Right lobe of liver (tissue), 6 donors: ENCODE results near the gene PSMG4. TPM values are rescaled to one million over a fixed set of nuclear protein-coding genes. Genes with fewer than 3 reads are reported as not detected.
A peak's percentile ranks its signal among the peaks of the same experiment; 100 is the strongest.

Experiments
- ATAC-seq, 4 donors: fragments of 200-7000 bp; cut with Tn5 transposase; one replicate each; pipeline ENCODE4 v1.9.1; 2020; ENCODE audit warnings: mild to moderate bottlenecking in 4 of 4, moderate library complexity in 4 of 4
- DNase-seq, 3 donors: peaks; one replicate each; pipeline ENCODE4 v3.0.0-alpha.2; 2020
- H3K27ac ChIP-seq, 3 donors: fragments of 200-600 bp; one replicate each; pipeline ENCODE4 v1.8.0; 2022
- H3K27me3 ChIP-seq, 2 donors: fragments of 200-600 bp; one replicate each; pipeline ENCODE4 v1.8.0; 2022
- H3K36me3 ChIP-seq, 4 donors: fragments of 200-600 bp; sonication (generic) in 1 of 4; one replicate each; pipeline versions ENCODE4 v1.5.1 to v1.8.0; 2017 to 2022; ENCODE audit warnings: control low read depth in 1 of 4
- H3K4me1 ChIP-seq, 4 donors: fragments of 200-600 bp; sonication (generic) in 1 of 4; one replicate each; pipeline versions ENCODE4 v1.5.1 to v1.8.0; 2017 to 2022; ENCODE audit warnings: control low read depth in 1 of 4
- H3K4me3 ChIP-seq, 3 donors: fragments of 200-600 bp; one replicate each; pipeline ENCODE4 v1.8.0; 2022
- H3K9me3 ChIP-seq, 4 donors: fragments of 200-600 bp; sonication (generic) in 1 of 4; one replicate each; pipeline versions ENCODE4 v1.5.1 to v1.8.0; 2017 to 2022; ENCODE audit warnings: control low read depth in 1 of 4
- CTCF ChIP-seq, 4 donors: fragments of 200-600 bp in 3 of 4; fragments of 450-650 bp in 1 of 4; IDR thresholded peaks; one replicate each; pipeline versions ENCODE4 v1.5.1 to v1.8.0; 2016 to 2022; ENCODE audit warnings: antibody characterized with exemption in 4 of 4, mild to moderate bottlenecking in 2 of 4
- POLR2A ChIP-seq: fragments of 450-650 bp; IDR thresholded peaks from one replicate; pipeline ENCODE4 v1.6.1; 2017; ENCODE audit warnings: antibody characterized with exemption, mild to moderate bottlenecking
- WGBS: methylation state at CpG from one replicate; pipeline ENCODE4 v1.1.6; 2018; ENCODE audit warnings: low coverage, low lambda C conversion rate; ENCODE audit not compliant: insufficient coverage; ENCODE audit errors: missing lambda C conversion rate; 5-methylcytosine and 5-hydroxymethylcytosine counted together
- intact Hi-C, 2 donors: fragments of 100-400 bp; cut with DNase I; formaldehyde crosslinking; loops; one replicate each; pipeline versions ENCODE4 v1.11.2 to v1.14.1; 2022
- total RNA-seq, 6 experiments: library from RNA; depleted of rRNA in 2 of 6; stranded (reverse); fragments of >200 nt in 2 of 6; fragmentation: NEBNext Ultra II Directional in 3 of 6; extraction: Animal tissue kit (Norgen Biotek cat#: 25700) in 3 of 6; gene quantifications; one replicate each; pipeline versions ENCODE4 v1.1.0 to v1.2.4, GENCODE V29; 2016 to 2023
- donor health status: DM: no; HTN: yes; CAD: no.
- donor health status: DM: no; HTN: no; CAD: no.
- donor health status: DM: no; HTN: no; CAD: no.
- donor health status: DM: no; HTN: yes; CAD: no.
- donor health status: DM: no; HTN: yes; CAD: no.

The PSMG4 gene
- total RNA-seq, 6 experiments from 2014 or later = 9.4 to 15.4 (median 11.0) TPM

GRCh38 chr6:3272911-3273547 lies 14.3 kb downstream of the PSMG4 start:
- DNase-seq = no peak
- H3K4me1 ChIP-seq = no peaks in the 10 kb centered on the region
- intact Hi-C loops = no loop called here
- ATAC-seq = no peak
- WGBS = 89% methylated on average over 17 of the region's 32 CpGs
- no peaks in the 10 kb centered on the region for H3K9me3 ChIP-seq
- H3K36me3 ChIP-seq = peaks cover 0 to 40% (median 13%) of the 10 kb centered on the region in 4 donors
- H3K27ac ChIP-seq = no peak overlapping the region
- TF ChIP-seq CTCF (IDR thresholded peaks at IDR 0.05) (no peak), POLR2A (no peak)
- no peak overlapping the region for H3K4me3 ChIP-seq
- no peaks in the 10 kb centered on the region for H3K27me3 ChIP-seq

GRCh38 chr6:3273707-3274521 lies 15.2 kb downstream of the PSMG4 start:
- intact Hi-C loops = no loop called here
- Histone ChIP-seq H3K4me1 (no peaks in the 10 kb centered on the region), H3K27me3 (no peaks in the 10 kb centered on the region), H3K27ac (no peak overlapping the region), H3K9me3 (no peaks in the 10 kb centered on the region), H3K4me3 (no peak overlapping the region), H3K36me3 (peaks cover 0 to 46% (median 13%) of the 10 kb centered on the region in 4 donors)
- WGBS = 37% methylated on average over 5 of the region's 9 CpGs
- ATAC-seq (peak in 1 of 4 donors; percentile 38), DNase-seq (no peak)
- TF ChIP-seq CTCF (IDR thresholded peaks at IDR 0.05) (no peak), POLR2A (no peak)

GRCh38 chr6:3276174-3277167 lies 17.7 kb downstream of the PSMG4 start:
- TF ChIP-seq CTCF (IDR thresholded peaks at IDR 0.05) = no peak
- no peak for TF ChIP-seq POLR2A
- Histone ChIP-seq H3K9me3 (no peaks in the 10 kb centered on the region), H3K36me3 (peaks cover 0 to 30% (median 8%) of the 10 kb centered on the region in 4 donors), H3K4me3 (no peak overlapping the region), H3K27me3 (no peaks in the 10 kb centered on the region), H3K27ac (no peak overlapping the region), H3K4me1 (no peaks in the 10 kb centered on the region)
- DNase-seq (no peak), ATAC-seq (no peak)
- intact Hi-C loops = loop anchor here in 1 of 2 donors (5.0 kb wide), 1 partner anchor 181 kb away; the partner anchor contains the start of gene SLC22A23
- 73% methylated on average over 6 of the region's 20 CpGs for WGBS

GRCh38 chr6:3277251-3277650 lies 18.5 kb downstream of the PSMG4 start:
- H3K27me3 ChIP-seq = no peaks in the 10 kb centered on the region
- no peak for DNase-seq
- H3K36me3 ChIP-seq = peaks cover 0 to 23% (median 5%) of the 10 kb centered on the region in 4 donors
- TF ChIP-seq POLR2A (no peak), CTCF (IDR thresholded peaks at IDR 0.05) (no peak)
- no peak for ATAC-seq
- no peak overlapping the region for H3K4me3 ChIP-seq
- H3K9me3 ChIP-seq = no peaks in the 10 kb centered on the region
- WGBS = 80% methylated on average over 3 of the region's 12 CpGs
- intact Hi-C loops = loop anchor here in 1 of 2 donors (5.0 kb wide), 1 partner anchor 180 kb away; the partner anchor contains the start of gene SLC22A23
- no peaks in the 10 kb centered on the region for H3K4me1 ChIP-seq
- H3K27ac ChIP-seq = no peak overlapping the region
